HEK293 (cell line): Measurements from ENCODE around the gene HINFP.

Source experiments
- KLF7 ChIP-seq: fragments of 450-650 bp; formaldehyde crosslinking; IDR thresholded peaks from 2 replicates; pipeline ENCODE4 v1.5.1; 2016; ENCODE audit warnings: missing biosample characterization, missing genetic modification characterization, borderline replicate concordance
- PRDM10 ChIP-seq: fragments of 450-650 bp; formaldehyde crosslinking; IDR thresholded peaks from 2 replicates; pipeline ENCODE4 v1.5.1; 2016; ENCODE audit warnings: missing biosample characterization, missing genetic modification characterization
- SP2 ChIP-seq: fragments of 450-650 bp; formaldehyde crosslinking; IDR thresholded peaks from 2 replicates; pipeline ENCODE4 v1.5.1; 2016; ENCODE audit warnings: missing biosample characterization, missing genetic modification characterization
- SP7 ChIP-seq: fragments of 450-650 bp; formaldehyde crosslinking; IDR thresholded peaks from 2 replicates; pipeline ENCODE4 v1.5.1; 2016; ENCODE audit warnings: missing biosample characterization, missing genetic modification characterization
- ZBTB10 ChIP-seq: fragments of 450-650 bp; formaldehyde crosslinking; IDR thresholded peaks from 2 replicates; pipeline ENCODE4 v1.5.1; 2016; ENCODE audit warnings: missing biosample characterization, missing genetic modification characterization
- ZBTB26 ChIP-seq: fragments of 450-650 bp; formaldehyde crosslinking; optimal IDR thresholded peaks from 2 replicates; pipeline ENCODE3; 2016; ENCODE audit warnings: missing biosample characterization, mild to moderate bottlenecking, missing genetic modification characterization
- ZBTB7A ChIP-seq: fragments of 450-650 bp; formaldehyde crosslinking; IDR thresholded peaks from 2 replicates; pipeline ENCODE4 v1.5.1; 2016; ENCODE audit warnings: low read depth, missing biosample characterization, missing genetic modification characterization
- ZFP69B ChIP-seq: fragments of 450-650 bp; formaldehyde crosslinking; IDR thresholded peaks from 2 replicates; pipeline ENCODE4 v1.5.1; 2016; ENCODE audit warnings: missing biosample characterization, missing genetic modification characterization
- ZNF324 ChIP-seq: fragments of 450-650 bp; formaldehyde crosslinking; IDR thresholded peaks from 2 replicates; pipeline ENCODE4 v1.5.1; 2016; ENCODE audit warnings: missing biosample characterization, missing genetic modification characterization
- ZNF335 ChIP-seq: fragments of 450-650 bp; formaldehyde crosslinking; conservative IDR thresholded peaks from 2 replicates; pipeline ENCODE4 v1.5.1; 2016; ENCODE audit warnings: missing biosample characterization, missing genetic modification characterization
- ZNF341 ChIP-seq: fragments of 450-650 bp; formaldehyde crosslinking; IDR thresholded peaks from 2 replicates; pipeline ENCODE4; 2016; ENCODE audit warnings: low read depth, missing biosample characterization, missing genetic modification characterization
- ZNF37A ChIP-seq: fragments of 450-650 bp; IDR thresholded peaks from 2 replicates; pipeline ENCODE4 v1.5.1; 2018; ENCODE audit warnings: missing biosample characterization, missing genetic modification characterization
- ZNF48 ChIP-seq: fragments of 450-650 bp; formaldehyde crosslinking; IDR thresholded peaks from 2 replicates; pipeline ENCODE4 v1.5.1; 2016; ENCODE audit warnings: missing biosample characterization, missing genetic modification characterization
- ZNF560 ChIP-seq: fragments of 450-650 bp; formaldehyde crosslinking; IDR thresholded peaks from 2 replicates; pipeline ENCODE4 v1.5.1; 2017; ENCODE audit warnings: missing biosample characterization, missing genetic modification characterization, borderline replicate concordance
- ZNF692 ChIP-seq: fragments of 450-650 bp; formaldehyde crosslinking; IDR thresholded peaks from 2 replicates; pipeline ENCODE4 v1.5.1; 2016; ENCODE audit warnings: missing biosample characterization, missing genetic modification characterization
- ZNF785 ChIP-seq: fragments of 450-650 bp; formaldehyde crosslinking; IDR thresholded peaks from 2 replicates; pipeline ENCODE4 v1.5.1; 2016; ENCODE audit warnings: missing biosample characterization, missing genetic modification characterization

HINFP gene

GRCh38 chr11:119106564-119107537, 14.5 kb upstream of the HINFP start, which contains the start of gene C2CD2L (continued):
- TF ChIP-seq ZBTB10 (tag by site-specific recombination), result peak; percentile 50; the same call in 1 of the 2 replicates
- peak; percentile 53 for TF ChIP-seq ZNF335 (tag by site-specific recombination)
- no peak; the same call in 1 of the 2 replicates for TF ChIP-seq ZNF785
- TF ChIP-seq ZBTB26 (tag by site-specific recombination), result peak; percentile 67
- no peak for TF ChIP-seq ZNF37A (tag by site-specific recombination)
- TF ChIP-seq ZNF560 (tag by site-specific recombination), result no peak
- TF ChIP-seq SP2 (tag by site-specific recombination), result peak; percentile 89
- TF ChIP-seq KLF7 (tag by site-specific recombination), result no peak
- TF ChIP-seq ZNF324 (tag by site-specific recombination), result no peak
- no peak for TF ChIP-seq ZNF48
- TF ChIP-seq ZNF692 (tag by site-specific recombination), result peak; percentile 79
- TF ChIP-seq ZFP69B (tag by site-specific recombination), result peak; percentile 66; the same call in 1 of the 2 replicates
- 0 out of 2 replicates have a peak, but pooled peaks have one; percentile 45 for TF ChIP-seq ZBTB7A (tag by site-specific recombination)
- TF ChIP-seq ZNF341 (tag by site-specific recombination), result peak; percentile 39; the same call in 1 of the 2 replicates
- peak; percentile 65 for TF ChIP-seq SP7 (tag by site-specific recombination)
- peak; percentile 96 for TF ChIP-seq PRDM10
